ENCODE measurements around the gene VPS37C.

GRCh38 chr11:61174273-61174672 is 13.0 kb upstream of the VPS37C start:
- no peak for TF ChIP-seq CTCF (IDR thresholded peaks at IDR 0.05)
- TF ChIP-seq POLR2A (IDR thresholded peaks at IDR 0.05) = no peak

Data from esophagus squamous epithelium (tissue), 4 donors.